ENCODE data around the gene CNTNAP2.

Gene CNTNAP2

GRCh38 chr7:147813316-147813715 is 1696.7 kb downstream of the CNTNAP2 start:
- H3K27me3 ChIP-seq (ENCODE audit: insufficient read depth, low read depth), result no peaks in the 10 kb centered on the region
- no peak overlapping the region for H2AFZ ChIP-seq (ENCODE audit: low read depth)
- TF ChIP-seq, protein P1, sequence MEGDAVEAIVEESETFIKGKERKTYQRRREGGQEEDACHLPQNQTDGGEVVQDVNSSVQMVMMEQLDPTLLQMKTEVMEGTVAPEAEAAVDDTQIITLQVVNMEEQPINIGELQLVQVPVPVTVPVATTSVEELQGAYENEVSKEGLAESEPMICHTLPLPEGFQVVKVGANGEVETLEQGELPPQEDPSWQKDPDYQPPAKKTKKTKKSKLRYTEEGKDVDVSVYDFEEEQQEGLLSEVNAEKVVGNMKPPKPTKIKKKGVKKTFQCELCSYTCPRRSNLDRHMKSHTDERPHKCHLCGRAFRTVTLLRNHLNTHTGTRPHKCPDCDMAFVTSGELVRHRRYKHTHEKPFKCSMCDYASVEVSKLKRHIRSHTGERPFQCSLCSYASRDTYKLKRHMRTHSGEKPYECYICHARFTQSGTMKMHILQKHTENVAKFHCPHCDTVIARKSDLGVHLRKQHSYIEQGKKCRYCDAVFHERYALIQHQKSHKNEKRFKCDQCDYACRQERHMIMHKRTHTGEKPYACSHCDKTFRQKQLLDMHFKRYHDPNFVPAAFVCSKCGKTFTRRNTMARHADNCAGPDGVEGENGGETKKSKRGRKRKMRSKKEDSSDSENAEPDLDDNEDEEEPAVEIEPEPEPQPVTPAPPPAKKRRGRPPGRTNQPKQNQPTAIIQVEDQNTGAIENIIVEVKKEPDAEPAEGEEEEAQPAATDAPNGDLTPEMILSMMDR (conservative IDR thresholded peaks at IDR 0.05; ENCODE audit: low read depth, low read length), result no peak

GRCh38 chr7:147818317-147818716 is 1701.7 kb downstream of the CNTNAP2 start:
- H3K9ac ChIP-seq, result no peak overlapping the region
- H2AFZ ChIP-seq (ENCODE audit: low read depth), result no peak overlapping the region
- no peak overlapping the region for H3K4me3 ChIP-seq (IDR thresholded peaks at IDR 0.05; ENCODE audit: insufficient read depth, low read depth, low read length)
- no peak overlapping the region for H3K27ac ChIP-seq
- H4K20me1 ChIP-seq (ENCODE audit: insufficient read depth), result no peaks in the 10 kb centered on the region
- no peaks in the 10 kb centered on the region for H3K4me1 ChIP-seq (ENCODE audit: low read depth, poor library complexity, severe bottlenecking)
- no peaks in the 10 kb centered on the region for H3K27me3 ChIP-seq (ENCODE audit: insufficient read depth, low read depth)
- no peak overlapping the region for H3K4me2 ChIP-seq
- TF ChIP-seq, protein P1 (conservative IDR thresholded peaks at IDR 0.05; ENCODE audit: low read depth, low read length), result no peak
- no peaks in the 10 kb centered on the region for H3K79me2 ChIP-seq (ENCODE audit: insufficient read depth, low read depth)
- H3K36me3 ChIP-seq (ENCODE audit: insufficient read depth), result no peaks in the 10 kb centered on the region

More at GRCh38 chr7:147813316-147813715, 1696.7 kb downstream of the CNTNAP2 start:
- H3K4me2 ChIP-seq, result no peak overlapping the region
- no peak overlapping the region for H3K27ac ChIP-seq
- H3K4me3 ChIP-seq (IDR thresholded peaks at IDR 0.05; ENCODE audit: insufficient read depth, low read depth, low read length), result no peak overlapping the region
- no peak overlapping the region for H3K9ac ChIP-seq
- no peaks in the 10 kb centered on the region for H3K79me2 ChIP-seq (ENCODE audit: insufficient read depth, low read depth)
- H3K4me1 ChIP-seq (ENCODE audit: low read depth, poor library complexity, severe bottlenecking), result no peaks in the 10 kb centered on the region
- no peaks in the 10 kb centered on the region for H4K20me1 ChIP-seq (ENCODE audit: insufficient read depth)
- no peaks in the 10 kb centered on the region for H3K36me3 ChIP-seq (ENCODE audit: insufficient read depth)

DNA sequence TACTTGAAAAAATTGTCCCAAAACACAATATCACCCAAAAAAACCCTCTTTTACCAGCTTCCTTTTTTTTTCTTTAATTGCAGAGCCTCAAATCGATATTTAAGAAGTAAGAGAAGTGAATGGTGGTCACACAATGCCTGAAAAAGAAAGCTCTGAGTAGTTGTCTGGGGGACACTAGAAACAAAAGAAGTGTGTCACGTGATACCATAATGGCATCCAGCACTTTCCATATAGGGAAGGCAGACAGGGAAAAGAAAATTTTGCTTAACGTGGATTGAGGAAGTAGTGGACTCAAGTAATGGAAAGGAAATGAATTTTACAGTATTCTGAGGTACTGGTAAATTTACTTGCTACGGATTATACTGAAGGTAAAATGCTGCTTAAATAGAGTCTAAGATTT is 1708.1 kb downstream of the CNTNAP2 start:
- Histone ChIP-seq H3K27me3 (ENCODE audit: insufficient read depth, low read depth) (no peaks in the 10 kb centered on the region), H3K27ac (no peak overlapping the region), H3K4me1 (ENCODE audit: low read depth, poor library complexity, severe bottlenecking) (no peaks in the 10 kb centered on the region), H3K4me2 (no peak overlapping the region), H3K36me3 (ENCODE audit: insufficient read depth) (no peaks in the 10 kb centered on the region), H2AFZ (ENCODE audit: low read depth) (no peak overlapping the region), H3K9ac (no peak overlapping the region), H3K79me2 (ENCODE audit: insufficient read depth, low read depth) (no peaks in the 10 kb centered on the region), H4K20me1 (ENCODE audit: insufficient read depth) (no peaks in the 10 kb centered on the region), H3K4me3 (IDR thresholded peaks at IDR 0.05; ENCODE audit: insufficient read depth, low read depth, low read length) (no peak overlapping the region)
- TF ChIP-seq, protein P1 (conservative IDR thresholded peaks at IDR 0.05; ENCODE audit: low read depth, low read length), result no peak

- Histone ChIP-seq H4K20me1 (ENCODE audit: insufficient read depth) (no peaks in the 10 kb centered on the region), H3K27me3 (ENCODE audit: insufficient read depth, low read depth) (no peaks in the 10 kb centered on the region), H3K4me1 (ENCODE audit: low read depth, poor library complexity, severe bottlenecking) (no peaks in the 10 kb centered on the region), H3K36me3 (ENCODE audit: insufficient read depth) (no peaks in the 10 kb centered on the region), H3K79me2 (ENCODE audit: insufficient read depth, low read depth) (no peaks in the 10 kb centered on the region), H2AFZ (ENCODE audit: low read depth) (no peak overlapping the region), H3K9ac (no peak overlapping the region), H3K4me3 (IDR thresholded peaks at IDR 0.05; ENCODE audit: insufficient read depth, low read depth, low read length) (no peak overlapping the region), H3K27ac (no peak overlapping the region), H3K4me2 (no peak overlapping the region)
- TF ChIP-seq, protein P1 (conservative IDR thresholded peaks at IDR 0.05; ENCODE audit: low read depth, low read length), result no peak
Measured at GRCh38 chr7:147829016-147829415, 1712.4 kb downstream of the CNTNAP2 start.

Data from KMS-11 (cell line).